ENCODE data around the gene TARS3.
"Not testable (repeated sequence)": the region's sequence is repeated elsewhere in the genome, so short reads cannot be mapped to it uniquely, and the experiment has no call there.

The TARS3 gene

DNA sequence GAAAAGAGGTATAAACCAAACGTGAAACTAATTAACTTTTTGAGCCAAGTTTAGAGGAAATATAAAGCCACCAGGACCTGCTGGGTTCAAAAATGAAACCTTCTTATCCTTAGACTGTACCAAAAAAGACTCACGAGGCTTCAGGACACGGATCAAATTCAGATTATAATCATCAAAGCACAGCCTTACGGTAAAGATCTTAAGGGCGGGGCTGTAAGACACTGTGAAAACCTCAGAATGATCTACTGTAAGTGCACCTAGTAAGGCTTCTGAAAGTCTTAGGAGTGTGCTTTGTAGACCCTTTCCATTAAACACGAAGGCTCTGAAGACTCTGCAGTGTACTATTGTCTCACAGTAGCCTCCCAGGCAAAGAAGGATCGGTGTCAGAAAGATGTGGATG is 26.8 kb downstream of the TARS3 start:
- no peak for FAIRE-seq

DNA sequence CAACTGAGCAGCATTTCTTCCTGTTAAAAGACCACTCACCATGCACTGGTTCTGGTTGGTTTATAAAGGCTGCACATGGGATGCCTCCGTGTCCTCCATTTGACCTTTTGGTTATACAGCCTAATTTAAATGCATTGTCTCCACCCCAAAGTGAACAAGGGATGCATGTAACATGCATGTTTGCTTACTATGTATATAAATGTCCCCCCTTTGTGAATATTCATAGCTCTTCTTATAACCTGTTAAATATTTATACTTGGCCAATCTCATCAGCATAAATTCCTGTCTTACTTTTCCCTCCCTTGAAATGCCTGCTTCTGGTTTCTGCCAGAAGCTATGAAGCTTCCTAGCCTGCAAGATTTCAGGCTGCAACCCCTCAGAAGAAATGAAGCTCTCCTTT is 27.4 kb downstream of the TARS3 start:
- no peak for FAIRE-seq

DNA sequence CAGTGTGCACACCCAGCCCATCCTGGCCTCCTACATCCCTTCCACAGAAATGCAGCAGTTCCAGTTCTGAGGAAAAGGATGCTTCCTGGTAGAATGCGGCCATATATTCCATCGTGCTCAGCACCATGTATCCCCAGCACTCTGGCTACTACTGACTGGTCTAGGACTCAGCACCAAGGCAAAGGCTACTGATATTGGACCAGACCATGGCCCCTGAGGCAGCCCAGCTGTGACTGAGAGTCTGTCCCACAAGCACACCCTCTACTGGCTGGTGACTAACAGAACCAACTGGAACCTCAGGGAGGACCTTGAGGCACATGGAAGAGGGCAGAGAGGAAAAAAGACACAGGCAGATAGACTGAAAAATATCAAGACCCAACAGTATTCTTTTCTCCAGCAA is 30.0 kb downstream of the TARS3 start:
- no peak for FAIRE-seq

DNA sequence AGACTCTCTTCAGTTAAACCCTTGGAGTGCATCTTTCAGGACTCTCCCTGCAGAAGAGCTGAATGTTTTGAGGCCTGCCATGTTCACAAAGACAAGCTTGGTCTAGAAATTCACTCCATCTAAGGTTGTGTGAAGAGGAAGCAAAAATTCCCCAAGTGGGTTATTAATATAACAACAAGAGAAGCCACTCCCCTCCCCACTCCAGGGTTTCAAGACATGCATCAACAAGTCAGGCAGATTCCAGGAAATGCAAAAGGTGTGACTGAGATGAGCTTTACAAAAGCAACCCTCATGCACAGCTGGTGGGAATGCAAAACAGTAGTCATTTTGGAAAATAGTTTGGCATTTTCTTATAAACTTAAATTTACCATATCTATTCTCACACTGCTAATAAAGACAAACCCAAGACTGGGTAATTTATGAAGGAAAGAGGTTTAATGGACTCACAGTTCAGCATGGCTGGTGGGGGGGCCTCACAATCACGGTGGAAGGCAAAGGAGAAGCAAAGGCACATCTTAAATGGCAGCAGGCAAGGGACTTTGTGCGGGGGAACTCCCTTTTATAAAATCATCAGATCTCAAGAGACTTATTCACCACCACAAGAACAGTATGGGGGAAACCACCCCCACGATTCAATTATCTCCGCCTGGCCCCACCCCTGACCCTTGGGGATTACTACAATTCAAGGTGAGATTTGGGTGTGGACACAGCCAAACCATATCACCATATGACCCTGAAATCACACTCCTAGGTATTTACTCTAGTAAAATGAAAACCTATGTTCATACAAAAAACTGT is 31.3 kb downstream of the TARS3 start:
- no peak for FAIRE-seq

- no peak for FAIRE-seq
These were observed 34.4 kb downstream of the TARS3 start for GRCh38 chr15:101689901-101690300.

- FAIRE-seq, result no peak
These were observed 37.6 kb downstream of the TARS3 start for GRCh38 chr15:101686718-101687117.

DNA sequence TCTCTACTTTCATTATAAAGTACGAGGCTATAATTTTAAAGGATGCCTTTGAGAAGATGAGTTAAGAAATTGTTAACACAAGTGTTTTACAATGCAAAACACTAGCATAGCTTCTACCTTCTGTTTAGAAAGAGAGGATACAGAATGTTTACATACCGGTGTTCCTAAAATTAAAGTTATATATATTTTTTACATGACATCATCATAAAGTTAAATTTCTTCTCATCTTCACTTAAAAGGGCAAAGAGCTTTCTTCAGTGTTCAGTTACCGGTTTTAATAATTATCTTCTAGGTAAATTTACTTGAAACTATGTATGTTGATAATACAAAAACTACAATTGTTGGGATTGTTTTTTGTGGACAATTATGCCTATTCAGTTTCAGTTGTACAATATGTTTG is 39.4 kb downstream of the TARS3 start:
- FAIRE-seq, result no peak

GRCh38 chr15:101684384-101684783 is 39.9 kb downstream of the TARS3 start:
- FAIRE-seq, result no peak

DNA sequence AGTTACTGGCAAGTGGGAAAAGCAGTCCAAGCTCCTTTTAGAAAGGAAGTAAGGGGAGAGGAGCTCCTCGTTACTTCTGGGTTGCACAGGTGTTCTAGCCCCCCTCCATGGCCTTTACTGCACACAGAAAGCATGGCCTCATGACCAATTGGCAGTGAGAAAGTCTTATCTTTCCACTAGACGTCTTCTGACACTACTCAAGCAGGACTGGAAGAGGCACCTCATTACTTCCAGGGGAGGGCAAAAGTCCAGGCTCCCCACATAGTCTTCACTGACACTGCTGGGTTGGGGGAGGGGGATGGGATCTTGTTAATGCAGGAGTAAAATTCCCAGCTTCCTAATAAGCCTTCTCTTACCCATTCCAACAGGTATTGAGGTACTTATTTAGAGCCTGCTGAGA is 44.5 kb downstream of the TARS3 start:
- no peak for FAIRE-seq

DNA sequence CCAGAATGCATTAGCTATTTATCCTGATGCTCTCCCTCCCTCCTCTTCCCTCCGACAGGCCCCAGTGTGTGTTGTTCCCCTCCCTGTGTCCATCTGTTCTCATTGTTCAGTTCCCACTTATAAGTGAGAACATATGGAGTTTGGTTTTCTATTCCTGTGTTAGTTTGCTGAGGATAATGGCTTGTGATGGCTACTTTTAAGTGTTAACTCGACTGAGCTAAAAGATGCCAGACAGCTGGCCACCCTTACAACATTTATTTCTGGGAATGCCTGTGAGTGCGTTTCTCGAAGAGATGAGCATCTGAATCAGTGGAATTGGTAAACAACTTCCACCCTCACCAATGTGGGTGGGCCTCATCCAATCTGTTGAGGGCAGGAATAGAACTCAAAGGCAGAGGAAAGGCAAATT is 47.3 kb downstream of the TARS3 start:
- FAIRE-seq, result no peak

DNA sequence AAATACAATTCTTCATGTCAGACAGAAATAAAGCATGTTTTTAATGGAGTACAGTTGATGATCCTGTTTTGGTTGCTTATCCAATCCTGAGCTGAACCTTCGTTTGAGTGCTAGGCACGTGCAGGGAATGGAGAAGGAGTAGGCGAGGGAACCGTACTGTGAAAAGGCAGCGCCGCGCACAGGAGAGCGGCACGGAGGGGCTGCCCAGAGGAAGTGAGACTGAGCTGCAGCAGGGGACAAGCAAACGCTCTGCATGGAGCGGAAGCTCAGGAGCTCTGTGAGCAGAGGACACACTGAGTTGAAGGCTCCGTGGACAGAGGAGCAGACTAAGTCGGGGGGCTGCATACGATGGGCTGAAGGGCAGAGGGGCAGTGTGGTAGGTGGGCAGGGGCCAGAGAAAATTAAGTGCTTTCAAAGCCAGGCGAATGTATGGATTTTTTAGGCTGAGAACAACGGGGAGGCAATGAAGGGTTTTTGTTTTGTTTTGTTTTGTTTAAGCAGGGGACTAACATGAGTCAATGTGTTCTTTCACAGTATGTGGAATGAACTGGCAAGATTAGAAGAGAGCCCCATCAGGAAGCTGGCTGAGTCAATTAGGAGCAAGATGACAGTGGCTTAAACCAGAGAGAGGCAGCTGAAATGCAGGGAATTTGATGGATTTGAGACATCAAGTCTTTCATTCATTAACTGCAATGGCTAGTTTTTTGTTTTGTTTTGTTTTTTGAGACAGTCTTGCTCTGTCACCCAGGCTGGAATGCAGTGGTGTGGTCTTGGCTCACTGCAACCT is 48.3 kb downstream of the TARS3 start:
- no peak for FAIRE-seq

GRCh38 chr15:101675015-101675414 is 49.3 kb downstream of the TARS3 start:
- no peak for FAIRE-seq

GRCh38 chr15:101672298-101672697 is 52.0 kb downstream of the TARS3 start:
- FAIRE-seq, result no peak

DNA sequence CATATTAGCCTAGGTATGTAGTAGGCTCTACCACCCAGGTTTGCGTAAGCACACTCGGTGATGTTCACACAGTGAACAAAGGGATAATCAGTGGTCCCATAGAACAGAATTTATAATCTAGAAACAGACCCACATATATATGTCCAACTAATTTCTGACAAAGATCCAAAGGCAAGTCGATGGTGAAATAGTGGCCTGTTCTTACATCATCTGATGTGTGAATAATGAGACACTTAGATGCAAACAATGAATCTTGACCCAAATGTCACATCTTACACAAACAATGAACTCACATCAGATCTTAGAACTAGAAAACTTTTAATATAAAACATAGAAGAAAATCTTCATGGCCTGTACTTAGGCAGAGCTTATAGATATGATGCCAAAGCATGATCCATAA is 54.5 kb downstream of the TARS3 start:
- FAIRE-seq, result no peak

GRCh38 chr15:101667881-101668280 is 56.4 kb downstream of the TARS3 start:
- FAIRE-seq, result no peak

DNA sequence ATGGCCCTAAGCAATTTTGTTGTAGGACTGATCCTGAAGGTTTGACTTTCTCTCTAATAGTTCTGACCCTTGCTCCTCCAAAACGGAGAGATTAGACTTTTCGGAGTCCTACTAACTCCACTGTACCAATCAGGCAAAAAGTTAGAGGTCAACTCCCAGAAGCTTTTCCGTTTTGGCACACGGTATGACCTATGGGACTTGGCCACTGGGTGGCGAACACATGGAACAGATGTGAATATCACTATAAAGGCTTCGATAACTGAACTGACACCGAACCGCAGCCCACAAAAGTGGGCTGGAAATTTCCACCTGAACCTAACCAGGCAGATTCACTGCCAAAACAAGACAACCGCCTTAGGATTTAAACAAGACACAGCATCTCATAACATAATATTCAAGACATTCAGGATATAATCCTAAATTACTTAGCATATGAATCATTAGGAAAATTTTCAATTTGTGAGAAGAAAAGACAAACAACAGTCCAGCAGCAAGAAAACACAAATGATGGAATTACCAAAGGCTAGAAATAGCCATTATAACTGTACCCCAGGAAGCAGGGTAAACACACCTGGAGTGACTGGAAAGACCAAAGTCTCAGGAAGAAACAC is 59.9 kb downstream of the TARS3 start:
- FAIRE-seq, result no peak

GRCh38 chr15:101662203-101662602 is 62.1 kb downstream of the TARS3 start:
- FAIRE-seq, result no peak

GRCh38 chr15:101660005-101660404 is 64.3 kb downstream of the TARS3 start:
- no peak for FAIRE-seq

DNA sequence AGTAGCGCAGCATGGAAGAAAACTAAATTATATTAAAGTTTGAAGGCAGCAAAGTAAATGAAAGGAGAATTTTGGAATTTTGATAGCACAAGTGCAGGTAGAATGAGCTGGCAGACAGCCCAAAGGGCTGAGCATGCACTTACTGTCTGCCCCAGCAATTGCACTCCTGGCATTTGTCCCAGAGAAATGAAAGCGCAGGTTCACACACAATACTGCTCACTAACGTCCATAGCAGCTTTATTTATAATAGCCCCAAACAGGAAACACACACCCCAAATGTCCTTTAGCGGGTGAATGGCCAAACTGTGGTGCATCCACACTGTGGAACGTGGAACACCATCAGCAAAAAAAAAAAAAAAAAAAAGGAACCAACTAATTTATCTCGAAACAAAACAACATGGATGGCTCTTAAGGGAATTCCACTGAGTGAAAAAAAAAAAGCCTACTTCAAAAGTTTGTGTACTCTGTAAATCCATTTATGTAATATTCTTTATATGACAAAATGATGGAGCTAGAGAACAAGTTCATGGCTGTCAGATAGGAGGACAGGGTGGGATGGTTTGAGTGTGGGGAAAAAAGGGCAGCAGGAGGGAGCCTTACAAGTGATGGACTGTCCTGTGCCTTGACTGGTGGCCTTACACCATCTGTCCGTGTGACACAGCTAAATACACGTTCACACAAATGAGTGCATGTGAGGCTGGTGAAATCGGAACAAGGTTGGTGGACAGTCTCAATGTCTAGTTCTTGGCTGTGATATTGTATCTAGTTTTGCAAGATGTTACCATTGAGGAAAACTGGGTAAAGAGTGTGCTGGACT is 66.1 kb downstream of the TARS3 start:
- FAIRE-seq, result no peak

GRCh38 chr15:101657171-101657570 is 67.1 kb downstream of the TARS3 start:
- FAIRE-seq, result no peak

- not testable (repeated sequence) for FAIRE-seq
These were observed 69.5 kb downstream of the TARS3 start for GRCh38 chr15:101654624-101655337.

- no peak for FAIRE-seq
These were observed 70.1 kb downstream of the TARS3 start for GRCh38 chr15:101654171-101654570.
